ENCODE measurements around the gene NCEH1. TPM values are rescaled to one million over a fixed set of nuclear protein-coding genes. Genes with fewer than 3 reads are reported as not detected.
A peak's percentile ranks its signal among the peaks of the same experiment; 100 is the strongest.

The NCEH1 gene
- total and polyA plus RNA-seq, 2 of the 13 experiments (the other 11 are each of a cell fraction or from before 2014, with no cell fraction given) = 12.9 to 21.4 TPM

DNA sequence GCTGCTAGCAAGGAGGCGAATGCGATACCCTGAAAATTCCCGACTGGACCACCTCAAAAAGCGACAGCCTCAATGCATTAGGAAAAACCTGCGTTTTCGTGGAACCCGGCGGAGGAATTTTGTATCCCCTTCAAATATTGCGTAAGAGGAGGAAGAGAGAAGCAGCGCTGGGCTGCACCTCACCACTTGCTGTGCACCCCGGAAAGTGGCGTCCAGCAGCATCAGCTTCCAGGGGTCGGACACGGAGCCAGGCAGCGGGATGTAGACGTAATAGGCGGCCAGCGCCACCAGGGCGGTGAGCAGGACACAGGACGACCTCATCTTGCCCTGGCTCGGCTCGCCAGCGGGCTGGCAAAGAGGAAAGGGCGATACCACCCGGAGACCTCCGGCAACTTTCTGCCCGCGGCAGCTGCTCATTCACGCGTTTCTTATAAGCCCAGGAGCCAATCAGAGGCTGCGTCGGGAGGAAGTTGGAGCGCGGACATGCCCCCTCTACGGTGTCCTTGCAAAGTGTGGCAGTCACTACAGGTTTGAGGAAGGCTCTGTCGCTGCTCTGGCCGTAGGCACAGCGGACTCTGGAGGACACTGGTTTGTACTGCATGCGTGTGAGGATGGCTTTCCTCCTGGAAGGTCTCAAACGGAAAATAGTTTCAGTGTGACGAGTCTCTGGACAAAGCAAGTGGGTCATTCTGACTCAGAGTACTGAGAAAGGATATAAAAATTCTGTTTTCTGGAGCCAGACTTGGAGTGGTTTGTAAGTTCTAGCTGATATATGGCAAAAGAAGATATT, at the start of gene NCEH1 (continued):
- TF ChIP-seq ZNF20 (CRISPR knock-in tag; IDR thresholded peaks at IDR 0.05) (0 out of 2 replicates have a peak, but pooled peaks have one; percentile 32), CCDC6 (CRISPR knock-in tag; IDR thresholded peaks at IDR 0.05) (no peak), POGZ (CRISPR knock-in tag; IDR thresholded peaks at IDR 0.05) (peak; percentile 93), ZNF251 (CRISPR knock-in tag; IDR thresholded peaks at IDR 0.05) (no peak), NCOA2 (CRISPR knock-in tag; IDR thresholded peaks at IDR 0.05) (0 out of 2 replicates have a peak, but pooled peaks have one; percentile 39), ZFP36L2 (CRISPR knock-in tag; IDR thresholded peaks at IDR 0.05) (no peak), ZNF207 (IDR thresholded peaks at IDR 0.05; ENCODE audit: borderline replicate concordance) (no peak), ZNF282 (IDR thresholded peaks at IDR 0.05; ENCODE audit: partially characterized antibody) (no peak), NFYC (CRISPR knock-in tag; IDR thresholded peaks at IDR 0.05) (peak; percentile 81), SP2 (CRISPR knock-in tag; IDR thresholded peaks at IDR 0.05) (peak; percentile 50; the same call in 1 of the 2 replicates), POLR2AphosphoS2 (IDR thresholded peaks at IDR 0.05; ENCODE audit: low read depth, low read length) (no peak)
- TF ChIP-seq, protein P1, sequence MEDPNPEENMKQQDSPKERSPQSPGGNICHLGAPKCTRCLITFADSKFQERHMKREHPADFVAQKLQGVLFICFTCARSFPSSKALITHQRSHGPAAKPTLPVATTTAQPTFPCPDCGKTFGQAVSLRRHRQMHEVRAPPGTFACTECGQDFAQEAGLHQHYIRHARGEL (CRISPR knock-in tag; IDR thresholded peaks at IDR 0.05) = peak; percentile 42; the same call in 1 of the 2 replicates
- TF ChIP-seq, protein P2, sequence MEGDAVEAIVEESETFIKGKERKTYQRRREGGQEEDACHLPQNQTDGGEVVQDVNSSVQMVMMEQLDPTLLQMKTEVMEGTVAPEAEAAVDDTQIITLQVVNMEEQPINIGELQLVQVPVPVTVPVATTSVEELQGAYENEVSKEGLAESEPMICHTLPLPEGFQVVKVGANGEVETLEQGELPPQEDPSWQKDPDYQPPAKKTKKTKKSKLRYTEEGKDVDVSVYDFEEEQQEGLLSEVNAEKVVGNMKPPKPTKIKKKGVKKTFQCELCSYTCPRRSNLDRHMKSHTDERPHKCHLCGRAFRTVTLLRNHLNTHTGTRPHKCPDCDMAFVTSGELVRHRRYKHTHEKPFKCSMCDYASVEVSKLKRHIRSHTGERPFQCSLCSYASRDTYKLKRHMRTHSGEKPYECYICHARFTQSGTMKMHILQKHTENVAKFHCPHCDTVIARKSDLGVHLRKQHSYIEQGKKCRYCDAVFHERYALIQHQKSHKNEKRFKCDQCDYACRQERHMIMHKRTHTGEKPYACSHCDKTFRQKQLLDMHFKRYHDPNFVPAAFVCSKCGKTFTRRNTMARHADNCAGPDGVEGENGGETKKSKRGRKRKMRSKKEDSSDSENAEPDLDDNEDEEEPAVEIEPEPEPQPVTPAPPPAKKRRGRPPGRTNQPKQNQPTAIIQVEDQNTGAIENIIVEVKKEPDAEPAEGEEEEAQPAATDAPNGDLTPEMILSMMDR (CRISPR knock-in tag; IDR thresholded peaks at IDR 0.05) = peak; percentile 96
- TF ChIP-seq, protein P3, sequence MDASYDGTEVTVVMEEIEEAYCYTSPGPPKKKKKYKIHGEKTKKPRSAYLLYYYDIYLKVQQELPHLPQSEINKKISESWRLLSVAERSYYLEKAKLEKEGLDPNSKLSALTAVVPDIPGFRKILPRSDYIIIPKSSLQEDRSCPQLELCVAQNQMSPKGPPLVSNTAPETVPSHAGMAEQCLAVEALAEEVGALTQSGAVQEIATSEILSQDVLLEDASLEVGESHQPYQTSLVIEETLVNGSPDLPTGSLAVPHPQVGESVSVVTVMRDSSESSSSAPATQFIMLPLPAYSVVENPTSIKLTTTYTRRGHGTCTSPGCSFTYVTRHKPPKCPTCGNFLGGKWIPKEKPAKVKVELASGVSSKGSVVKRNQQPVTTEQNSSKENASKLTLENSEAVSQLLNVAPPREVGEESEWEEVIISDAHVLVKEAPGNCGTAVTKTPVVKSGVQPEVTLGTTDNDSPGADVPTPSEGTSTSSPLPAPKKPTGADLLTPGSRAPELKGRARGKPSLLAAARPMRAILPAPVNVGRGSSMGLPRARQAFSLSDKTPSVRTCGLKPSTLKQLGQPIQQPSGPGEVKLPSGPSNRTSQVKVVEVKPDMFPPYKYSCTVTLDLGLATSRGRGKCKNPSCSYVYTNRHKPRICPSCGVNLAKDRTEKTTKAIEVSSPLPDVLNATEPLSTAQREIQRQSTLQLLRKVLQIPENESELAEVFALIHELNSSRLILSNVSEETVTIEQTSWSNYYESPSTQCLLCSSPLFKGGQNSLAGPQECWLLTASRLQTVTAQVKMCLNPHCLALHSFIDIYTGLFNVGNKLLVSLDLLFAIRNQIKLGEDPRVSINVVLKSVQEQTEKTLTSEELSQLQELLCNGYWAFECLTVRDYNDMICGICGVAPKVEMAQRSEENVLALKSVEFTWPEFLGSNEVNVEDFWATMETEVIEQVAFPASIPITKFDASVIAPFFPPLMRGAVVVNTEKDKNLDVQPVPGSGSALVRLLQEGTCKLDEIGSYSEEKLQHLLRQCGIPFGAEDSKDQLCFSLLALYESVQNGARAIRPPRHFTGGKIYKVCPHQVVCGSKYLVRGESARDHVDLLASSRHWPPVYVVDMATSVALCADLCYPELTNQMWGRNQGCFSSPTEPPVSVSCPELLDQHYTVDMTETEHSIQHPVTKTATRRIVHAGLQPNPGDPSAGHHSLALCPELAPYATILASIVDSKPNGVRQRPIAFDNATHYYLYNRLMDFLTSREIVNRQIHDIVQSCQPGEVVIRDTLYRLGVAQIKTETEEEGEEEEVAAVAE (CRISPR knock-in tag; IDR thresholded peaks at IDR 0.05; ENCODE audit: borderline replicate concordance) = peak; percentile 92
- TF ChIP-seq, protein P4, sequence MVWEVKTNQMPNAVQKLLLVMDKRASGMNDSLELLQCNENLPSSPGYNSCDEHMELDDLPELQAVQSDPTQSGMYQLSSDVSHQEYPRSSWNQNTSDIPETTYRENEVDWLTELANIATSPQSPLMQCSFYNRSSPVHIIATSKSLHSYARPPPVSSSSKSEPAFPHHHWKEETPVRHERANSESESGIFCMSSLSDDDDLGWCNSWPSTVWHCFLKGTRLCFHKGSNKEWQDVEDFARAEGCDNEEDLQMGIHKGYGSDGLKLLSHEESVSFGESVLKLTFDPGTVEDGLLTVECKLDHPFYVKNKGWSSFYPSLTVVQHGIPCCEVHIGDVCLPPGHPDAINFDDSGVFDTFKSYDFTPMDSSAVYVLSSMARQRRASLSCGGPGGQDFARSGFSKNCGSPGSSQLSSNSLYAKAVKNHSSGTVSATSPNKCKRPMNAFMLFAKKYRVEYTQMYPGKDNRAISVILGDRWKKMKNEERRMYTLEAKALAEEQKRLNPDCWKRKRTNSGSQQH (CRISPR knock-in tag; IDR thresholded peaks at IDR 0.05; ENCODE audit: low read depth) = peak; percentile 66; the same call in 1 of the 2 replicates
- TF ChIP-seq, protein P5, sequence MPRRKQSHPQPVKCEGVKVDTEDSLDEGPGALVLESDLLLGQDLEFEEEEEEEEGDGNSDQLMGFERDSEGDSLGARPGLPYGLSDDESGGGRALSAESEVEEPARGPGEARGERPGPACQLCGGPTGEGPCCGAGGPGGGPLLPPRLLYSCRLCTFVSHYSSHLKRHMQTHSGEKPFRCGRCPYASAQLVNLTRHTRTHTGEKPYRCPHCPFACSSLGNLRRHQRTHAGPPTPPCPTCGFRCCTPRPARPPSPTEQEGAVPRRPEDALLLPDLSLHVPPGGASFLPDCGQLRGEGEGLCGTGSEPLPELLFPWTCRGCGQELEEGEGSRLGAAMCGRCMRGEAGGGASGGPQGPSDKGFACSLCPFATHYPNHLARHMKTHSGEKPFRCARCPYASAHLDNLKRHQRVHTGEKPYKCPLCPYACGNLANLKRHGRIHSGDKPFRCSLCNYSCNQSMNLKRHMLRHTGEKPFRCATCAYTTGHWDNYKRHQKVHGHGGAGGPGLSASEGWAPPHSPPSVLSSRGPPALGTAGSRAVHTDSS (CRISPR knock-in tag; conservative IDR thresholded peaks at IDR 0.05) = no peak
- TF ChIP-seq, protein P6, sequence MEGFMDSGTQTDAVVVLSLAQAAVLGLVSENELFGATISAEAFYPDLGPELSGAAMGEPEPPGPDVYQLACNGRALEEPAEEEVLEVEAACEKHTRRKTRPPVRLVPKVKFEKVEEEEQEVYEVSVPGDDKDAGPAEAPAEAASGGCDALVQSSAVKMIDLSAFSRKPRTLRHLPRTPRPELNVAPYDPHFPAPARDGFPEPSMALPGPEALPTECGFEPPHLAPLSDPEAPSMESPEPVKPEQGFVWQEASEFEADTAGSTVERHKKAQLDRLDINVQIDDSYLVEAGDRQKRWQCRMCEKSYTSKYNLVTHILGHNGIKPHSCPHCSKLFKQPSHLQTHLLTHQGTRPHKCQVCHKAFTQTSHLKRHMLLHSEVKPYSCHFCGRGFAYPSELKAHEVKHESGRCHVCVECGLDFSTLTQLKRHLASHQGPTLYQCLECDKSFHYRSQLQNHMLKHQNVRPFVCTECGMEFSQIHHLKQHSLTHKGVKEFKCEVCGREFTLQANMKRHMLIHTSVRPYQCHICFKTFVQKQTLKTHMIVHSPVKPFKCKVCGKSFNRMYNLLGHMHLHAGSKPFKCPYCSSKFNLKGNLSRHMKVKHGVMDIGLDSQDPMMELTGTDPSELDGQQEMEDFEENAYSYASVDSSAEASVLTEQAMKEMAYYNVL (CRISPR knock-in tag; IDR thresholded peaks at IDR 0.05; ENCODE audit: borderline replicate concordance) = peak; percentile 80; the same call in 1 of the 2 replicates
